GM12872 (cell line): ENCODE data around the gene CAMK1D.

ENCODE experiments used
- TF ChIP-seq, protein P1 (sequence below): IDR thresholded peaks from 3 replicates; pipeline ENCODE4 v1.5.1; 2011; ENCODE audit warnings: low read depth, mild to moderate bottlenecking, low read length, moderate library complexity; ENCODE audit not compliant: insufficient read depth

CAMK1D gene

DNA sequence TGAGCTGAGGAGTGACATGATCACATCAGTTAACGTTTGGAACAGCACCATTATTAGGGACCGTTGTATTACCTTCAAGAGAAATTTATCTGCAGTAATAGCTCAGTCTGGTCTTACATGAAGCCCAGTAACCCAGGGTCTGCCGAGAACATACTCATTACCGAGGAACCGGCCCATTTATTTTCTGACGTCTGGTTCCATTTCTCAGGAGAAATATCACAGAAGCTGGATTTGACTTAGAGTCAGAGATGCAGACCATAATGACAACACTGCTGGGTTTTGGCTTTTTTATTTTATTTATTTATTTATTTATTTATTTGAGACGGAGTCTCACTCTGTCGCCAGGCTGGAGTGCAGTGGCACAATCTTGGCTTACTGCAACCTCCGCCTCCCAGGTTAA is 489.0 kb downstream of the CAMK1D start:
- TF ChIP-seq, protein P1, sequence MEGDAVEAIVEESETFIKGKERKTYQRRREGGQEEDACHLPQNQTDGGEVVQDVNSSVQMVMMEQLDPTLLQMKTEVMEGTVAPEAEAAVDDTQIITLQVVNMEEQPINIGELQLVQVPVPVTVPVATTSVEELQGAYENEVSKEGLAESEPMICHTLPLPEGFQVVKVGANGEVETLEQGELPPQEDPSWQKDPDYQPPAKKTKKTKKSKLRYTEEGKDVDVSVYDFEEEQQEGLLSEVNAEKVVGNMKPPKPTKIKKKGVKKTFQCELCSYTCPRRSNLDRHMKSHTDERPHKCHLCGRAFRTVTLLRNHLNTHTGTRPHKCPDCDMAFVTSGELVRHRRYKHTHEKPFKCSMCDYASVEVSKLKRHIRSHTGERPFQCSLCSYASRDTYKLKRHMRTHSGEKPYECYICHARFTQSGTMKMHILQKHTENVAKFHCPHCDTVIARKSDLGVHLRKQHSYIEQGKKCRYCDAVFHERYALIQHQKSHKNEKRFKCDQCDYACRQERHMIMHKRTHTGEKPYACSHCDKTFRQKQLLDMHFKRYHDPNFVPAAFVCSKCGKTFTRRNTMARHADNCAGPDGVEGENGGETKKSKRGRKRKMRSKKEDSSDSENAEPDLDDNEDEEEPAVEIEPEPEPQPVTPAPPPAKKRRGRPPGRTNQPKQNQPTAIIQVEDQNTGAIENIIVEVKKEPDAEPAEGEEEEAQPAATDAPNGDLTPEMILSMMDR: no peak

DNA sequence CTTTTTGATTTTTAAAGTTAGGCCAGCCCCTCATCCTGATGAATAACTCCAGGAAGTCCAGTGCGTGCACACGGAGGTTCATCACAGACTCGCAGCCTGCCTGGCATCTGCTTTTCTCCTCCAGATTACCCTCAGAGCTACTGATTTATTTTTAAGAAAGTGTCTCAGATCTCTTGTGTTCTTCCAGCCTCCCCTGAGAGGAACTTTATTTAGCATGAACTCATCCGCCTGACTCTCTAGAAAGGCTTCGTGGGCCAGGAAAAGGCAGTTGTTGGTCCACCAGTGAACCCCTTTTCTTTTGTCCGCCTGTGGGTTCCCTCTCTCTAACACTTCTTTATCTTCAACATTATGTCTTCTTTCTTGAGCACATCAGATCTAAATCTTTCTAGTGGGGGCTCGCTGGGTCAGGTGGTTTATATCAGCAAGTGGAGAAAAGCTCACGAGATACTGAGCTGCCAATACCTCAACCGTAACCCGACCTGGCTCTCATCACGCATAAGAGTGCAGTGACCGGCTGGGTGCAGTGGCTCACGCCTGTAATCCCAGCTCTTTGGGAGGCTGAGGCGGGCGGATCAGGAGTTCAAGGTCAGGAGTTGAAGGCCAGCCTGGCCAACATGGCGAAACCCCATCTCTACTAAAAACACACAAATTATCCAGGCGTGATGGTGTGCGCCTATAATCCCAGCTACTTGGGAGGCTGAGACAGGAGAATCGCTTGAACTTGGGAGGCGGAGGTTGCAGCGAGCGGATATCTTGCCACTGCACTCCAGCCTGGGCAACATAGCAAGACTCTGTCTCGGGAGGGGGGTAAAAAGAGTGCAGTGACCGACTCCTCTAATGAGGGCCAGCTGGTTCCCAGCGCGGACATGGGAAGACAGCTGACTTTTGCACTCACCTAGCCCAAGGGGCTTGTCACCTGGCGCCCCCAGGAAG is 489.9 kb downstream of the CAMK1D start:
- TF ChIP-seq, protein P1: no peak

DNA sequence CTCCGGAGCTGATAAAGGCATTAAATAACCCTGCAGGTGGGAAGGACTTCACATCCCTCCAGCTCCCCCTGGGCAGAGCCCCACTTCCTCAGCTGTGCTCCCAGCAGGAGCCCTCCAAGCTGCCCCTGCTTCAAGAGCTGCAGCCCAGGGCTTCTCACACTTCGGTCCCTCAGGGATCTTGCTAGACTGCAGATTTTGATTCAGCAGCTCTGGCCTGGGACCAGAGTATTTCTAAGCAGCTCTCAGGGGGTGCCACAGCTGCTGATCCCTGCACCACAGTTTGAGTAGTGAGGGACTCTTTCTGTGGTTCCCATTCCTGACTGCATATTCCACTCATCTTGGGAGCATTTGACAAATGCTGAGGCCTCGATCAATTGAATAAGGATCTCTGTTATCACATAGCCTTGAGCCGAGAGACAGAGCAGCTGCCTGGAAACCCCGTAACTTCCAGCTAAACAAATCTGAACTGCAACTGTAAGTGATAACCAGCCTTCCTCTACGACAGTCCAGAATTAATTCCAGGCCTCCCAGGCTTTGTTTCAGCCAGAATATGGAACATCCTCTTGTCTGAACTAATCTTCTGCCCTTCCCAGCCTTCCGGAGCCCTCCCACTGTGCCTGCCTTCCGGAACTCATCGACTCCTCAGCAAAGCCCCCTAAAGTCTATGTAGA is 490.7 kb downstream of the CAMK1D start:
- TF ChIP-seq, protein P1: no peak

DNA sequence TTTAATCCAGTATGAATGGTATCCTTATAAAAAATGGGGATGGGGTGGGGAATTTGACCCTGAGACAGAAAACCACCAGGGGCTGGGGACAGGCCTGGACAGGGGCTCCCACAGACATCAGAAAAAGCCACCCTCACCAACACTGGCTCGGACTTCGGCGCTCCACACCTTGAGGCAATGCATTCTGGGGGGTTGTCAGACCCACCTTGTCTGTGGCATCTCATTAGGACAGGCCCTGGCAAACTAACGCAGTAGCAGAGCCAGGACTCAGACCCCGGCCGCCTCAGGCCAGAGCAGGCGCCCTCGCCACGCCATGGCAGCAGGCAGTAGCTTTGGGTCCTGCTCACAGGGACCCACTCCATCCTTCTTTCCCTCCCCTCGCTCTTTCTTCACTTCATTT is 492.1 kb downstream of the CAMK1D start:
- TF ChIP-seq, protein P1: no peak

DNA sequence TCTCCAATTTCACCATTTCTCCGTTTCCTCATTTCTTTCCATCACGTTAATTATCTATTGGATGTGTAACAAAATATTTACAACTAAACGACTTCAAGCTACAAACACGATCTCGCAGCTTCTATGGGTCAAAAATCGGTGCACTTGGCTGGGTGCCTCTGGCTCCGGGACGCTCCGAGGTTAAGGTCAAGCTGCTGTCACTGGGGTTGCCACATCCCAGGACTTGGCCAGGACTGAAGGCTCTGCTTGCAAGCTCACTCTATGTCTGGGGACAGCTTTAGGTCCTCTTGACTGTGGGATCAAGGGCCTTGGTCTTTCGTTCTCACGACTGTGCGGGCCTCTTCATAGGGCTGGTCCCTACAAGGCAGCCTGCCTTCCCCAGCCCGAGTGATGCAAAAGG is 492.5 kb downstream of the CAMK1D start:
- TF ChIP-seq, protein P1: no peak

DNA sequence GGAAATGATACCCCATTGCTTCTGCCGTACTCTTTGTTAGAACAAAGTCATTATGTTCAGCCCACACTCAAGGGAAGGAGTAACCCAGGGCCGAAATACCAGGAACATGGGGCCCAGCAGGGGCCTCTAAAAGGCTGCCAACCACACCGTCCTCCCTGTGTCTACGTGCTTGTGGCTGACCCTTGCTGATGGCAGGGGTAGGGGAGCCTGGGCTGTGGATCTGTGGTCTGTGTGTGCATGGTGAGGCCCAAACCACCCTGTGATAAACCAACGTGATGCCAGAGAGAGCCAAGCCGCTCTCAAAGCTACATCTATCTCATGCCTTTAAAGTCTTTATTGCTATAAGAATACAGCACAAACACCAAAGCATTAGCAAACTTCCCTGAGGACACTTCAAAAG is 493.0 kb downstream of the CAMK1D start:
- TF ChIP-seq, protein P1: no peak

DNA sequence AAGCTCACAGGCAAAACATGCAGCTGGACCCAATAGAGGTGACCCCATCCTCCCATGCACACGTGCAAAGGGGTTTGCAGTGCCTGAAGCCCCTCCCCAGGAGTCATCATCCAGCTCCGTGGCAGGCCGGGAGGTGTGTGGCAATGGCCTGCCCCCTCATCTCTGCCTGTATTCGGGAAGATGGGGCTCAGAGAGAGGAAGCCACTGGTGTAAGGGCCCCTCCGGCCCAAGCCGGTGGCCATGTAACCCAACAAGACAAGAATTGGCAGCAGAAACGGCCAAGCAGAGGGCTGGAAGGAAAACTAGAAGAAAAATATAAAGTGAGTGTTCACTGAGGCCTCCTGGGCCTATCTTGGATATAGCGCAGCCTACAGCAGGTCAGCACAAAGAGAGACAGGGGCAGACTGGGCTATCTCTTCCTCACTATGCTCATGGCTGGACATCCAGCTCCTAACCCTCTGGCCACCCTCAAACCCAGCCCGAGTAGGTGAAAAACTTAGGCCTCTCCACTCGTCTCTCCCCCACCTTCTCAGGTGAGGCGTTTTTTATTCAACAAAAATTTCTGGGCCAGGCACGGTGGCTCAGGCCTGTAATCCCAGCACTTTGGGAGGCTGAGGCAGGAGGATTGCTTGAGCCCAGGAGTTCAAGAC is 494.1 kb downstream of the CAMK1D start:
- TF ChIP-seq, protein P1: no peak
